Suprapubic skin (tissue), 4 donors: Measurements from ENCODE around the gene PARP8. TPM values are rescaled to one million over a fixed set of nuclear protein-coding genes. Genes with fewer than 3 reads are reported as not detected.

Experiments
- DNase-seq, 2 donors: peaks; one replicate each; pipeline ENCODE4 v3.0.0-alpha.2; 2019; ENCODE audit warnings: low spot score in 2 of 2
- H3K27ac ChIP-seq: fragments of 200-600 bp; sonication (generic); one replicate; pipeline ENCODE4 v1.5.1; 2019
- H3K27me3 ChIP-seq: fragments of 200-600 bp; sonication (generic); one replicate; pipeline ENCODE4 v1.5.1; 2019
- H3K36me3 ChIP-seq: fragments of 200-600 bp; sonication (generic); one replicate; pipeline ENCODE4 v1.5.1; 2019
- H3K4me1 ChIP-seq: fragments of 200-600 bp; sonication (generic); one replicate; pipeline ENCODE4 v1.5.1; 2019
- H3K4me3 ChIP-seq: fragments of 200-600 bp; sonication (generic); one replicate; pipeline ENCODE4 v1.5.1; 2019; ENCODE audit warnings: mild to moderate bottlenecking
- H3K9me3 ChIP-seq: fragments of 200-600 bp; sonication (generic); one replicate; pipeline ENCODE4 v1.5.1; 2019
- EP300 ChIP-seq: sonication (generic); formaldehyde crosslinking; IDR thresholded peaks from one replicate; pipeline ENCODE4 v1.6.1; 2017; ENCODE audit warnings: antibody characterized with exemption
- POLR2A ChIP-seq, 2 donors: fragments of 450-650 bp; IDR thresholded peaks; one replicate each; pipeline ENCODE4 v1.6.1; 2017; ENCODE audit warnings: antibody characterized with exemption in 2 of 2, mild to moderate bottlenecking in 2 of 2, moderate library complexity in 2 of 2
- POLR2AphosphoS5 ChIP-seq, 3 donors: sonication (generic); formaldehyde crosslinking; IDR thresholded peaks; one replicate each; pipeline ENCODE4 v1.6.1; 2017; ENCODE audit warnings: antibody characterized with exemption in 3 of 3
- WGBS: methylation state at CpG from one replicate; pipeline ENCODE4 v1.1.5; 2018; 5-methylcytosine and 5-hydroxymethylcytosine counted together
- total RNA-seq, 4 donors: library from RNA; depleted of rRNA; stranded (reverse); fragments of >200 nt; gene quantifications; one replicate each; pipeline ENCODE4 v1.1.0, GENCODE V29; 2016
- TF ChIP-seq, protein P1 (sequence below), 2 donors: fragments of 200-600 bp in 1 of 2; fragments of 450-650 bp in 1 of 2; sonication (generic) in 1 of 2; IDR thresholded peaks; one replicate each; pipeline ENCODE4 v1.5.1; 2016 to 2019; ENCODE audit warnings: antibody characterized with exemption in 2 of 2, mild to moderate bottlenecking in 1 of 2, moderate library complexity in 1 of 2

PARP8 gene
- total RNA-seq, 4 donors from 2014 or later, result 9.7 to 18.0 (median 13.2) TPM

DNA sequence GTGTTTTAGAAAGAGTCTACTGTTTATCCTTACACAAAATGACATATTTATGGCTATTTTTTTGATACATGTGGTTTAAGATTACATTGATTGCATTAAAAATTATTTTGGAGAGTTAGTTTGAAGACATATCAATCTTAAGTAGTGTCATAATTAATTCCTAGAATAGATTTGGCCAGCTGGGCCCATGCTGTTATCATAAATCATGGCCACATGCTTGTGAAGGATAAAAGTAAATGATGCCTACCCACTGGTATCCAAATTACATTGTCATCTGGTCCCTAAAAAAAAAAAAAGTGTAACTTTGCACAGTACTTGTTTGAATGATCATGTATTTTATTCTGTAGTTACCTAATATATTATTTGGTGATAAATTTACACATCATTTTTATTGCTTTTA lies 96.9 kb downstream of the PARP8 start:
- H3K9me3 ChIP-seq, result no peaks in the 10 kb centered on the region
- no peaks in the 10 kb centered on the region for H3K27me3 ChIP-seq
- no peak for DNase-seq
- peaks cover 10% of the 10 kb centered on the region for H3K36me3 ChIP-seq
- no peaks in the 10 kb centered on the region for H3K4me1 ChIP-seq
- TF ChIP-seq EP300 (no peak), POLR2A (IDR thresholded peaks at IDR 0.05) (no peak), POLR2AphosphoS5 (IDR thresholded peaks at IDR 0.05) (no peak)
- TF ChIP-seq, protein P1, sequence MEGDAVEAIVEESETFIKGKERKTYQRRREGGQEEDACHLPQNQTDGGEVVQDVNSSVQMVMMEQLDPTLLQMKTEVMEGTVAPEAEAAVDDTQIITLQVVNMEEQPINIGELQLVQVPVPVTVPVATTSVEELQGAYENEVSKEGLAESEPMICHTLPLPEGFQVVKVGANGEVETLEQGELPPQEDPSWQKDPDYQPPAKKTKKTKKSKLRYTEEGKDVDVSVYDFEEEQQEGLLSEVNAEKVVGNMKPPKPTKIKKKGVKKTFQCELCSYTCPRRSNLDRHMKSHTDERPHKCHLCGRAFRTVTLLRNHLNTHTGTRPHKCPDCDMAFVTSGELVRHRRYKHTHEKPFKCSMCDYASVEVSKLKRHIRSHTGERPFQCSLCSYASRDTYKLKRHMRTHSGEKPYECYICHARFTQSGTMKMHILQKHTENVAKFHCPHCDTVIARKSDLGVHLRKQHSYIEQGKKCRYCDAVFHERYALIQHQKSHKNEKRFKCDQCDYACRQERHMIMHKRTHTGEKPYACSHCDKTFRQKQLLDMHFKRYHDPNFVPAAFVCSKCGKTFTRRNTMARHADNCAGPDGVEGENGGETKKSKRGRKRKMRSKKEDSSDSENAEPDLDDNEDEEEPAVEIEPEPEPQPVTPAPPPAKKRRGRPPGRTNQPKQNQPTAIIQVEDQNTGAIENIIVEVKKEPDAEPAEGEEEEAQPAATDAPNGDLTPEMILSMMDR (IDR thresholded peaks at IDR 0.05), result no peak
- no peak overlapping the region for H3K27ac ChIP-seq
- H3K4me3 ChIP-seq, result no peak overlapping the region

DNA sequence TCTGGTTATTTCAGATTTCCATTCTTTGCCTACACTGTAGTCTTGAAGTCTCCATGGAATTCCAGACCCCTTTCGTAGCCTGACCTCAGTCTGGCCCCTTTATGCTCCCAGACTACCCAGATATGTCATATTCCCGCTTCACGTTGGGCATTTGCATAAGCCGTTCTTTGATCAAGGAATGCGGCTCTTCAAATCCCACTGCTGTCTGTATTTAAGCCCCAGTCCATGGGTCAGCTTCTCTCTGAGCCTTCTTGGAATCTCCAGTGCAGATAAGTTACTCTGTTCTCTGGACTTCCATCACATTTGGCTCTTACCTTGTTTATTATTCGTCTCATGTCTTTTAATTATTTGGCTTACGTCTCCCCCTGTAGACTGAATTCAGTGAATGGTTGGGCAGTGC lies 97.4 kb downstream of the PARP8 start:
- H3K36me3 ChIP-seq, result peaks cover 10% of the 10 kb centered on the region

DNA sequence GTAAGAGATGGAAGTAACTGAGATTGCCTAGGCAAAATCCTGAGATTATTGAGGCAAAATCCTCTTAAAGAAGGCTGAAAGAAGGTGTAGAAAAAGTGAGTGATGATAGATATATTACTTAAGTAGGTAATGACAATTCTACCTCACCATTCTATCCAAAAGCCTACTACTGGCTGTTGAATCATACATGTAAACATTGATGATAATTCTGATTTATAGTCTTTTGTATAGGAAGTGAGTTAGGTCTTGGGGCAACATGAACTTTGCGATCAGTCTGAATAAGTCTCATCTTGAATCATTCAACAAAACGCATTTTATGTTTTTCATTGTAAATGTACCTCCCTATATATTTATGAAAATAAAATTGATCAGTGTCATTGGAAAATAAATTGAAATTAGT lies 99.6 kb downstream of the PARP8 start:
- H3K9me3 ChIP-seq, result no peaks in the 10 kb centered on the region
- peaks cover 11% of the 10 kb centered on the region for H3K36me3 ChIP-seq
- no peak overlapping the region for H3K4me3 ChIP-seq
- H3K27ac ChIP-seq, result no peak overlapping the region
- no peaks in the 10 kb centered on the region for H3K27me3 ChIP-seq
- whole genome bisulfite sequencing, result 90% methylated on average over 2 of the region's 2 CpGs
- no peaks in the 10 kb centered on the region for H3K4me1 ChIP-seq
- DNase-seq, result no peak
- TF ChIP-seq EP300 (no peak), POLR2A (IDR thresholded peaks at IDR 0.05) (no peak), POLR2AphosphoS5 (IDR thresholded peaks at IDR 0.05) (no peak)
- TF ChIP-seq, protein P1 (IDR thresholded peaks at IDR 0.05), result no peak

More for the DNA sequence above, 97.4 kb downstream of the PARP8 start:
- Histone ChIP-seq H3K27ac (no peak overlapping the region), H3K9me3 (no peaks in the 10 kb centered on the region), H3K4me3 (no peak overlapping the region), H3K27me3 (no peaks in the 10 kb centered on the region), H3K4me1 (no peaks in the 10 kb centered on the region)
- TF ChIP-seq, protein P1 (IDR thresholded peaks at IDR 0.05), result no peak
- TF ChIP-seq POLR2A (IDR thresholded peaks at IDR 0.05) (no peak), EP300 (no peak), POLR2AphosphoS5 (IDR thresholded peaks at IDR 0.05) (no peak)
- DNase-seq, result no peak
- 94% methylated on average over 7 of the region's 7 CpGs for WGBS

DNA sequence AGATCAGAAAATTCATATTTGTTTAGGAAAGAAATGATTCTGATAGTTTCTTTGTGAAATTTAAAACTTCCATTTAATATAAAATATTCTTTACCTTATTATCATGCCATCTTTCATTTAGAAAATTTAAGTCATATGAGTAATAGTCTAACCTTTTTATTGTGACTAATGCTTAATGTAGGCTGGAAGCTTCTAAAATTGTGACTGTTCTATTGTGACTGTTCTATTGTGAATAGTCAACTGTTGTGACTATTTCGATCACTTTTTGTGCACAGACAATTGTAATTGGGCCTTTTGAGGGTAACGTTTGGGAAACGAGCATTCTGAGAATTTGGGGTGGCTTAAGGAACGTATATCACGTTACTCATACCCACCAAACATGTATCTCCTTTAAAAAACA lies 100.0 kb downstream of the PARP8 start:
- TF ChIP-seq POLR2AphosphoS5 (IDR thresholded peaks at IDR 0.05) (no peak), POLR2A (IDR thresholded peaks at IDR 0.05) (no peak), EP300 (no peak)
- TF ChIP-seq, protein P1 (IDR thresholded peaks at IDR 0.05), result no peak
- no peaks in the 10 kb centered on the region for H3K4me1 ChIP-seq
- H3K9me3 ChIP-seq, result no peaks in the 10 kb centered on the region
- no peak overlapping the region for H3K27ac ChIP-seq
- peaks cover 13% of the 10 kb centered on the region for H3K36me3 ChIP-seq
- H3K27me3 ChIP-seq, result no peaks in the 10 kb centered on the region
- DNase-seq, result no peak
- WGBS, result 77% methylated on average over 5 of the region's 5 CpGs
- H3K4me3 ChIP-seq, result no peak overlapping the region

DNA sequence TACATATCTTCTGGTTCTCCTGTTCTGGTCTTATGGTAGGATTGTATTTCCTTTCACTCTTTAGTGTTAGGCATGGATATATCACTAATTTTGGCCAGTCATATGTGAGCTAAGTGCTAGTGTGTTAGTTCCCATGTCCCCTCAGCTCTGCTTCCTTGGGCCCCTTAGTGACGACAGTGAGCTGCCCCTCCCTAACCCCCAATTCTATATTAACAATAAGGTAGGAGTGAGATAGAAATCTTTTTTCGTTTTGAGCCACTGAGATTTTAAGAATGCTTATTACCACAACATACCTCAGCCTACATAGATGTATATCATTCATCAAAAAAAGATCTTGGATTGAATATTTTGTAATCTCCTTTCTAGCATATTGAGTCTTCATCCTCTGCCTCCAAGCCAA lies 100.5 kb downstream of the PARP8 start:
- H3K27me3 ChIP-seq, result no peaks in the 10 kb centered on the region
- WGBS, result 76% methylated on average over 2 of the region's 2 CpGs
- no peak for DNase-seq
- peaks cover 9% of the 10 kb centered on the region for H3K36me3 ChIP-seq
- no peaks in the 10 kb centered on the region for H3K4me1 ChIP-seq
- no peak overlapping the region for H3K27ac ChIP-seq
- H3K9me3 ChIP-seq, result no peaks in the 10 kb centered on the region
- H3K4me3 ChIP-seq, result no peak overlapping the region
- TF ChIP-seq EP300 (no peak), POLR2AphosphoS5 (IDR thresholded peaks at IDR 0.05) (no peak), POLR2A (IDR thresholded peaks at IDR 0.05) (no peak)
- TF ChIP-seq, protein P1 (IDR thresholded peaks at IDR 0.05), result no peak
